Activated CD4-positive, alpha-beta T cell treated with anti-CD3 and anti-CD28 coated beads, Interleukin-2, amount 50 U/mL, for 48 hours (primary cell): ENCODE data around the gene RSPH3.
"Not testable (repeated sequence)": the region's sequence is repeated elsewhere in the genome, so short reads cannot be mapped to it uniquely, and the experiment has no call there.

Source experiments
- DNase-seq, 2 experiments: peaks; one replicate each; pipeline ENCODE4 v3.0.0-alpha.2; 2020

Gene RSPH3

GRCh38 chr6:158999666-159000403, at the start of gene RSPH3:
Gene RSPH3, minus strand, starts transcription at chr6:159000202. Its CDS starts 652 bp downstream, at chr6:158999550.
- DNase-seq, result peak; percentile 97

DNA sequence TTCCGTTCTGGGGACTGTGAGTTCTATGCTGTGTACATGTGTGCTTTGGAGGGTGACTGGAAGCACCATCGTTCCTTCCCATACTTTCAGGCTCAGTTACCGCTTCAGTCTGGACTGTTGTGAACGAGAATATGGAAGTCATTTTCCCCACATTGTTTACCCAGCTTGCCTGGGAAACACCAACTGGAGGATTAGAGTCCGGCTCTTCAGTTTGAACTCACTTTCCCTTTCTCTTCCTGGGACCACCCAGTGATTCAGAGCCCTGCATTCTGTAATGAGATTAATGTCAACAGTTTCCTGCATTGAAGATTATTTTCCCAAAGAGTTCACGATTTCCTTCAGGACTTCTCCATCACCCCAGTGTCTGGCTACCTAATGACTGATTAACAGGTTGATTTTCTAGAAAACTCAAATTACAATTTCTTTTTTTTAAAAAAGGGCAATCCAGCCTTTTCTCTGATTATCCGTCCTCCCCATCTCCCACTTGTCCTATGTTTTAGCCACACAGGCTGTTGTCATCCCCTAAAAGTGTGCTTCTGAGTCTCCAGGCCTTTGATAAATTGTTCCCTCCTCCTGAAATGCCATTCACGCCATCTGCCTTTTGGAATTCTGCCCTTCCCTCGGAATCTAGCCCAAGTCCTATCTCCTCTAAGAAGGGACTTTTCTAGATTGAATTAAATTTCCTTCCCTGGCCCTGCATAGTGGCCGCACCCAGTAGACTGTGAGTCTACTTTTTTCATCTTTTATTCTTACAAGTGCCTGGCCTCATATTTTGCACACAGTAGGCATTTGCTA, 48.1 kb upstream of the RSPH3 start:
- no peak for DNase-seq

DNA sequence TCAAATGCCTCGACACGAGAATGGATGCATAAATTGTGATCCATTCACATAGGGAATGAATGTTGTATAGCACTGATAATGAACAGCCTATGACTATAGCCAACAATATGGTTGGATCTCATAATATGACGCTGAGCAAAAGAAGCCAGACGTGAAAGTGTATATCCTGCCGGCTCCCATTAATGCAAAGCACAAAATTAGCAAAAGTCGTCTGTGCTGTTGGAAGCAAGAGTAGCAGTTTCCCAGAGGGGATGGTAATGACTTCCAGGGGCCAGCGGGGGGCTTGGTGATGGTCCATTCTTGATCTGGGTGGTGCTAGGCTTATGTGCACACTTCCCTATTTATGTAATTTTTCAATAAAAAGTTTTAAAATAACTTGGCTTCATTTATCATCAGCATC, 45.8 kb upstream of the RSPH3 start:
- no peak for DNase-seq

DNA sequence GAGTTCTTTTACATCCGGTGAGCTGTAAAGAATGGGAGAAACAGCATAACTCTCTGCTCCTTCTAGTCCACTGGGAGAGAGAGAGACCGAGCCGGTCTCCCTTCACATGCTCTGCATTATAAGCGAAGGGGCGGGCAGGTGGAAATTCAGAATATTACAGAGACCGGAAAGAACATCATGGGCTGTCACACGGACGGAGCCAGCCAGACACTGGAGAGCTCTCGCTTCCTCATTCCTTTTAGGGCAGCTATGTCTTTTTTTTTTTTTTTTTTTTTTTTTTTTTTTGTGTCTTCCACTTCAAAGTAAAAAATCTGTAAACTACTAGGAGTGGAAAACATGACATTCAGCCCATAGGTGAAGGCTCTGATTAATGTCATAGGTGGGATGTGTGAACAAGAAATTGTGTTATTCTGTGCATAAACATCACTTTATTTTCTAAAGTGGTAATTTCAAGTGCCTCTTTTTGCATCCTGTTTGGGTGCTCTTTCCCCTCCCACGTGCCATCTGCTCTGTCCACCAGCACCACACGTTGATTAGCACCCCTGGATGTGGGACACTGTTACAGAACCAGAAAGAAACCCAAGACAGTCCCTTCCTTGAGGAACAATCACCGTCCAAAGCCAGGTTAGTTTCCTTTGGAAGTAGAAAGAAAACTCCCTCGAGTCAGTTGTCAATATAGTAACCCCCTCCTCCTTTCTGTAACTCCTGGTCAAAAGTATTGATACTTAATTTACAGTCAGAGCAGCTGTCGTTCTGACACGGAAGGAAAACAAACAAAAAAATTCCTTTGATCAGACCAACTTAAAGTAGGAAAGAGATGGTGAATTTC, 45.1 kb upstream of the RSPH3 start, which contains the start of gene TAGAP:
TSS of gene TAGAP (minus strand) at position 93 of the 829 bp plus-strand sequence. CDS start 845 bp downstream, outside the sequence.
- peak; percentile 80 to 88 for DNase-seq

- DNase-seq, result no peak
Measured at GRCh38 chr6:159043947-159044346, 43.9 kb upstream of the RSPH3 start.

DNA sequence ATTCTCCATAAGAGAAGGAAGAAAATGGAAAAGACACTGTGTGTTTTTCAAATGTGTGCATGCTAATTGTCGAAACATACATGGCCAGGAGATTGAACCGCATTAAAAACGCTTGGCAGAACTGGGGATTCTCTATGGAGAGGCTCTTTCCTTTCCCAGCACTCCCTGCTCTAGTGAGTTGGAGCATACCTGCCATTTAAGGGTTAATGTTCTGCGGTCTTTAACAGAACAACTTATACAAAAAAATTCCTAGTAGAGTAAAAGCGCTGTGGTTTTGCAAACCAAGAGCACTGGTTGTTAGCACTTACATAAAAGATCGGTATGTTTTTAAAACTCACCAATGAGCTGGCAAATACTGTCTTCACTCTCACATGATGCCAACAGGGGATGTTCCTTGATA, 43.2 kb upstream of the RSPH3 start:
- no peak for DNase-seq

DNA sequence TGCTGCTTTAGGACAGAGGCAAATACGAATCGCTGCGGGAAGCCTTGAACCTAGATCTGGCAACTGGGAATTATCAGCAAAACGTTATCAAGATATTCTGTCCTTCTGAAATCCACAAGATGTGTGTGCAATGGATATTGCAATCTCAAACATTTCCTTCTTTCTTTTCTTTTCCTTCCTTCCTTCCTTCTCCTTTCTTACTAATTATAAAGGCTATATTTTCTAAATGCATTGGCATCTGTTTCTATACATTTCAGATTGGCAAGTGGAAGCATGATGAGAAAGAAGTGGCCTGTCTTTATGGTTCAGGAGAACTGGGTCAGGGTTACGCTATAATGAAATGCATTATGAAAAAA, 42.8 kb upstream of the RSPH3 start:
- DNase-seq, result no peak

DNA sequence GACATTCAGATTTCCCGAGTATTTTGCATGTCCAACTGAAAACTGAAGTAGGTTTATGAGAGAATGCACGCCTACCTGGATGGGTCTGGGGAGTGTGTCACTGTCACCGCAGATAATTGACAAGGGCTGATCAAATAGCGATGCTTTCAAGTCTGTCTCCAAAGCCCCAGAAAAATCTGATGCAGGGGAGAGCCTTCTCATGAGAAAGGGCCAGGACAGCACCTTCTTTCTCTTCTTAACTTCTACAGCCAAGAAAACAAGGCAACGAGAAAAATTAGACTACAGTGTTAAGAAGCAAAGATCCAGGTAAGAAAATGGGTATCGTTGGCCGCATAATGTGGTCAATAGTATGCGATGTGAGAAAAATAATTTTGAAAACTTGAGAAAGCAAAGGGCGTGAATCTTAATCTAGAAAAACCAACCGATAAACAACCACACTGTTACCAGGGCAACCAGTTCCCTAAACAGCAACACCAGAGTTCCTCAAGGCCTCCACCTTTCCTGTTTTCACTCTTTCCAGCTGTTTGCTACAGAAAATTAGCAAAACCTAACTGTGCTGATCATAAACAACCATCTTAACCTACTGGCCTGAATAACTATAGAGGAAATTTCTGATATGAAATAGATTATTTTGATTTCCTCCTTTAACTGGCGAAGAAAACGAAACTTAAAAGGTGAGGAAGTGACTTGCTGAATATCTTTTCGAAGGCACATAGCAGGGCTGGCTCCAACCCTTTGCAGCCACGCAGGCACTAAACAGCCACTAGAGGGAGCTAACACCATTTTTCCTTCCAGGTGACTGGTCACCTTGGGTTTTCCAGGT, 42.2 kb upstream of the RSPH3 start:
- DNase-seq, result peak; percentile 68 to 76

- DNase-seq, result no peak
Measured at GRCh38 chr6:159041181-159041580, 41.2 kb upstream of the RSPH3 start.

DNA sequence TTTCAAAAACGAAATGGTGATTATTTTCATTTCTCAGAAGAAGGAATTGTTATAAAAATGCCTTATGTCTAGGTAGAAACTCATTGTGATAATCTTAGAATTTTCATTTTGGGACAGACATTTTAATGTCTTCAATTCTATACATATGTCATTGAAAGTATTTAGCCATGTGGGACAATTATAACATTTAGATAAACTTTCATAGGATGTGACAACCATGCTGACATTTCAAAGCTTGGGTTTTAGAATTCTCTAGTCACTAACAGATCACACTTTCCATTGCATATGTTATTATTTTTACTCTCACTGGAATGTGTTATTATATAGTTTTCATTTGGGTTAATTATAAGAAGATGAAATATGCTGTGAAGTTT, 39.9 kb upstream of the RSPH3 start:
- no peak for DNase-seq

DNA sequence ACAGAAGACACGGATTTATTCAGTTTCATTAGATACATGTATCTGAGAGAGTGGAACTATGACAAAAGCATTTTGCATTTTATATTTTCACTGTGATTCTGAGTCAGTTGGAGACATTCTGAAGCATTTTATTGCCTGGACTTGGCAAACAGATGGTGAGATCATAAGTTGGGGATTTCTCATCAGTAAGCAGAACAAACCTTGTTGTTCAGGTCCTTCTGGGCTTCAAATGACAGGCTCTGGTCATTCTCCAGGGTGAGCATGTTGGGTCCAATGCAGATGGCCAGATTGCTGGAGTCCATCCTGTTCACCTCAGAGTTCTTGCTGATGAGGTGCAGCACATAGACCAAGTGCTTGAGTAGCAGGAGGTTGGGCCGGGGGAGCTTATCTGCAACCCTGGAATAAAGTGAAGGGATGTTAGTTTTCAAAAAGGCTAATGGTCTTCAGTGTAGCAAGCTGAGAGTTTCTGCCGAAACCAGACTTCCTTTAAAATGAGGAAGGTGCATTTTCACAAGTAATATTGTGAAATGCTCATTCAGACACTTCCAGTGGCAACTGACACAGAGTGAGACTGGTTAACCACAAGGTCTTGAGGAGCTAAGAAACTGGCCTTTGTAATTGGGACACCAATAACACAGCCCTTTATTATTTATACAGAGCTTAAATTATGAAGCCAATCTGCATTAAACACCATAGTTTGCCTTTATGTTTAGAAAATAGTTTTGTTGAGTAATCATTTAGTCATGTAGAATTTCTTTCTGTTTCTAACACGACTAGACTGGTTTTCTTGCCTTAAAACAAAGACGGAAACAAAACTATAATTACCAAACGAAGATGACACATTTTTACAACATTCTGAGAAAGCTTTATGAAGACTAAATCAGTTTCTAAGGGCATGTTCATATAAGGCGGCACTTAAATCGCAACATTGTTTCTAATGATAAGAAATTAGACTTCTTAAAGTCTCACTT, 39.2 kb upstream of the RSPH3 start:
- DNase-seq, result no peak

GRCh38 chr6:159038318-159038717, 38.3 kb upstream of the RSPH3 start:
- DNase-seq, result not testable (repeated sequence)

- no peak for DNase-seq
Measured at GRCh38 chr6:159037756-159038290, 37.8 kb upstream of the RSPH3 start.

DNA sequence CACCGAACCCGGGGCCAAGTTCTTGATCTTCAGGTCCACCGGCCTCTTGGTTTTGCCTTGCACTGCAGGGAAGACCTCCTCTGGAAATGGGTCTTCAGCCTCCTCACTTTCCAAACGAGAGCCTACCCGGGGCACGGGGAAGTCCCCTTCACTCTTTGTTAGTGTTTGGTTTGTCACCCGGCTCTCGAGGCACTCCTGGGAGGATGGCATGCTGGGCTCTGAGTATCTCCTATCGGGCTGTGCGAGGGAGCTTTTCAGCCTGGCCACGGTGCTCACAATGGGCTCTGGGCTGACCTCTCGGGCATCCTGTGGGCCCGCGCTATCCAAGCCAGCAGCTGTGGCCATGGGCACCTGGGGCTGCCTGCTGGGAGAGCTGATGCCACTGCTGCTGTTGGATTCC, 36.7 kb upstream of the RSPH3 start:
- DNase-seq, result no peak

GRCh38 chr6:159035891-159036290, 35.9 kb upstream of the RSPH3 start:
- no peak for DNase-seq

DNA sequence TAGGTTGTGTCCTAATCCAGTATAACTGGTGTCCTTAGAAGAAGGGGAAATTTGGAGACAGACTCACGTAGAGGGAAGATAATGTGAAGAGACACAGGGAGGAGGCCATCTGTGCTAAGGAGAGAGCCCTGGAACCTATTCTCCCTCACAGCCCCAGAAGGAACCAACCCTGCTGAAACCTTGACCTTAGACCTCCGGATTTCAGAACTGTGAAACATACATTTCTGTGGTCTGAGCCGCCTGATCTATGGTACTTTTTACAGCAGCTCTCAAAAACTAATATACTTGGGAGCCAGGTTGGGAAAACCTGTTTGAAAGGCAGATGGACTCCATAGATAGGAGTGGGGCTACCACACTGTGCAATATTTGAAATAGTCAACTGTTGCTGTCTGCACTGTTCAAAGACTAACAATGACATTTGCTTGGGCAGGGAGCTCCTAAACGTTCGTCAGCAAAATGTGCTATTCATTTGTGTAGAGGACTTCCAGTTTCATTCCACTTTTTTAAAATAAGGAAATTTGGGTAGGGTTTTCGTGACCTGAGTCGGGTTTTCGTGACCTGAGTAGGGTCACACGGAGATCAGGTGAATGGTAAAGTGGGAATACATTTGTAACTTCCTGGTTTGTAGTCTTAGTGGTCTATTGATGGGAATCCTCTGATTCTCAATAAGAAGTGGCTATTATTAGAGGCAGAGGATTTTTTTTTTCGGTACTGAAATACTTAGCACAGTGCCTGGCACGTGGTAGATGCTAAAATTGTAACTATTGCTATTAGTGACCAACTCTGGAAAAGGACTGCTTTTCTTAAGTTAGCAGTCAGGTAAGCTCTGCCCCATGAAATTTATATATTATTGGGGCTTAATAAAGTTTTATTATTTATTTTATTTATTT, 33.4 kb upstream of the RSPH3 start:
- DNase-seq, result no peak

DNA sequence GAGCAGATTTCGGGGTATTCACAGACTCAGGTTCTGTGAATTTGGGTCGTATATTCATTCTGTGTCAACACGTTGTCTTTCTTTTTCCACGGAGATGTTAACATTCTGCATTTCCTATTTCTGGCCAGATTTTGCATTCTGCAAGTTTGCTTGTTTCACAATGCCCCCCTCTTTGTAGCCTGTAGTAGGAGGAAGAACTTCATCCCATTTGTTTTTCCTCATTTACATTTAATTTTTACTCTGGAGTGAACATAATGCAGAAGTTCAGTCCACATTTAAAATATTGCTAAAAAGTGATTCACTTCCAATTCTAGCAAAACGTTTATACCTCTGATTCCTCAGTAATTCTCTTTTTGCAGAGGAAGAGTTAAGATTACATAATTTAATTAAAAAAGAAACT, 31.8 kb upstream of the RSPH3 start:
- no peak for DNase-seq

DNA sequence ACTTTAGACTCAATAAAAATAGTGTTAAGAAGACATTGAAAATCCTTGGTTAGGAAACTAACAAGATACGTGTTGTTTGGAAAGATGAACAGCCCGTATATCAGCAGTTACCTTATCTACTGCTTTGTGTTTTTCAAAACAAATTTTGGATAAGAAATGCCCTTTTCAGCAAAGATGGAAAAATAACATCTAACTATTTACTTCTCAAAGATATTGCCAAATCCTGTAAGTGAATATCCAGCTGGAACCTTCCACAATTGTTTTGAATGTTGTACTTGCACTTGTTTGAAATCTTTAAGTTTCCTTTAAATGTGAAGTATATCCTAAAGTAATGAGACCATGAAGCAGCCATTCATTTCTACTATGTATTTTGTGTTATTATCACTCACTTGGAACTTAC, 30.2 kb upstream of the RSPH3 start:
- DNase-seq, result no peak

DNA sequence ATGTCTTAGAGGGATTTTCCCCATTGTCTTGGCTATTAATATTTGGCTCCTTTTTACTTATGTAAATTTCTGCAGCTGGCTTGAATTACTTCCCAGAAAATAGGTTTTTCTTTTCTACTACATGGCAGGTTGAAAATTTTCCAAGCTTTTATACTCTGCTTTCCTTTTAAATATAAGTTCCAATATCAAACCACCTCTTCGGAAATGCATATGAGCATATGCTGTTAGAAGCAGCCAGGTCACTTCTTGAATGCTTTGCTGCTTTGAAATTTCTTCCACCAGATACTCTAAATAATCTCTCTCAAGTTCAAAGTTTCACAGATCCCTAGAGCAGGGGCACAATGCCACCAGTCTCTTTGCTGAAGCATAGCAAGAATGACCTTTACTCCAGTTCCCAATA, 25.2 kb upstream of the RSPH3 start:
- DNase-seq, result not testable (repeated sequence)

- DNase-seq, result peak in 1 of 2 experiments; percentile 43
Measured at GRCh38 chr6:159023893-159024292, 23.9 kb upstream of the RSPH3 start.
